A673 (cell line): ENCODE measurements around the gene MYBPHL. TPM values are rescaled to one million over a fixed set of nuclear protein-coding genes. Genes with fewer than 3 reads are reported as not detected.
A peak's percentile ranks its signal among the peaks of the same experiment; 100 is the strongest.

Experiments
- BruUV-seq: library from RNA; stranded (reverse); fragments of 400-500 nt; replicated peaks from 2 replicates; lab custom pipeline; 2021; lab: Mats Ljungman, UMichigan
- CTCF ChIA-PET: fragments of 300-600 bp; sonication (Branson Sonifier 250); formaldehyde crosslinking; loops from one replicate; lab custom pipeline; 2022; ENCODE audit warnings: antibody characterized with exemption; lab: Charles Lee
- POLR2A ChIA-PET: fragments of 300-600 bp; sonication (Branson Sonifier 250); formaldehyde crosslinking; loops from one replicate; lab custom pipeline; 2022; ENCODE audit warnings: antibody characterized with exemption; ENCODE audit not compliant: low non-redundant PET; lab: Charles Lee
- DNase-seq: peaks from one replicate; pipeline ENCODE4 v3.0.0-alpha.2; 2015; ENCODE audit warnings: low spot score
- H3K27ac ChIP-seq: fragments of 200-600 bp; sonication (generic); 2 replicates; pipeline ENCODE4 v1.5.1; 2016; ENCODE audit warnings: mixed run types, low read depth, mild to moderate bottlenecking, mixed read lengths, antibody characterized with exemption, low read length; ENCODE audit not compliant: poor library complexity, severe bottlenecking
- H3K27me3 ChIP-seq: fragments of 200-600 bp; sonication (generic); replicated peaks from 2 replicates; pipeline ENCODE4 v1.6.1; 2017; ENCODE audit warnings: mixed run types, low read depth, mild to moderate bottlenecking, mixed read lengths, antibody characterized with exemption, low read length; ENCODE audit not compliant: insufficient read depth, poor library complexity
- H3K36me3 ChIP-seq: fragments of 200-600 bp; sonication (generic); 2 replicates; pipeline ENCODE4 v1.6.1; 2016; ENCODE audit warnings: mixed run types, mild to moderate bottlenecking, mixed read lengths, antibody characterized with exemption, low read length; ENCODE audit not compliant: insufficient read depth, poor library complexity, severe bottlenecking
- H3K4me1 ChIP-seq: fragments of 200-600 bp; sonication (generic); 2 replicates; pipeline ENCODE4 v1.6.1; 2017; ENCODE audit warnings: mixed run types, mild to moderate bottlenecking, mixed read lengths, antibody characterized with exemption, low read length; ENCODE audit not compliant: insufficient read depth, poor library complexity, severe bottlenecking
- H3K4me3 ChIP-seq: fragments of 200-600 bp; sonication (generic); 2 replicates; pipeline ENCODE4 v1.5.1; 2016; ENCODE audit warnings: low read depth, mixed run types, mild to moderate bottlenecking, mixed read lengths, low read length; ENCODE audit not compliant: poor library complexity, severe bottlenecking
- H3K9me3 ChIP-seq: fragments of 200-600 bp; sonication (generic); 2 replicates; pipeline ENCODE4 v1.6.1; 2016; ENCODE audit warnings: mixed run types, low read depth, mild to moderate bottlenecking, mixed read lengths, antibody characterized with exemption, low read length; ENCODE audit not compliant: poor library complexity, severe bottlenecking
- CTCF ChIP-seq: fragments of 300-800, 200-600 bp; sonication (generic); conservative IDR thresholded peaks from 2 replicates; pipeline ENCODE4 v1.5.1; 2017; ENCODE audit warnings: low read depth, mild to moderate bottlenecking, antibody characterized with exemption, low read length, moderate library complexity, mixed read lengths
- EZH2 ChIP-seq: fragments of 200-600 bp; sonication (generic); IDR thresholded peaks from 2 replicates; pipeline ENCODE4 v1.6.1; 2017; ENCODE audit warnings: borderline replicate concordance, low read depth, mild to moderate bottlenecking, mixed read lengths, antibody characterized with exemption, low read length; ENCODE audit not compliant: poor library complexity, severe bottlenecking
- intact Hi-C: fragments of 100-400 bp; cut with micrococcal nuclease; formaldehyde crosslinking; loops from one replicate; pipeline ENCODE4 v1.10.0; 2022; ENCODE audit not compliant: unreplicated experiment
- total RNA-seq: library from RNA; stranded (reverse); gene quantifications from 2 replicates; pipeline ENCODE4 v1.2.3, GENCODE V29; 2021

Gene MYBPHL
- total RNA-seq, 1 experiment from 2014 or later: not detected

GRCh38 chr1:109312978-109313775, 6.4 kb upstream of the MYBPHL start:
- ChIA-PET POLR2A (no interaction called here), CTCF (interaction anchor here (0.7 kb wide), 1 partner anchor 112 kb away, joined by 4 read pairs; no protein-coding TSS in a partner anchor)
- TF ChIP-seq EZH2: no peak
- no peak for TF ChIP-seq CTCF
- intact Hi-C loops: no loop called here
- Histone ChIP-seq H3K4me3 (no peak overlapping the region), H3K36me3 (no peaks in the 10 kb centered on the region), H3K27me3 (no peaks in the 10 kb centered on the region), H3K9me3 (no peaks in the 10 kb centered on the region), H3K27ac (no peak overlapping the region), H3K4me1 (no peaks in the 10 kb centered on the region)
- TSS peak; percentile 26 for BruUV-seq
- DNase-seq: peak; percentile 35

- H3K27me3 ChIP-seq: no peaks in the 10 kb centered on the region
- TF ChIP-seq EZH2 (no peak), CTCF (no peak)
- H3K36me3 ChIP-seq: no peaks in the 10 kb centered on the region
- intact Hi-C loops: no loop called here
- ChIA-PET POLR2A (no interaction called here), CTCF (no interaction called here)
- no TSS peak for BruUV-seq
- H3K4me3 ChIP-seq: no peak overlapping the region
- H3K9me3 ChIP-seq: no peaks in the 10 kb centered on the region
- H3K27ac ChIP-seq: no peak overlapping the region
- H3K4me1 ChIP-seq: peaks cover 7% of the 10 kb centered on the region
- DNase-seq: no peak
These were observed 5.4 kb upstream of the MYBPHL start for GRCh38 chr1:109312246-109312645.

GRCh38 chr1:109309347-109309746, 2.5 kb upstream of the MYBPHL start:
- Histone ChIP-seq H3K27me3 (no peaks in the 10 kb centered on the region), H3K36me3 (no peaks in the 10 kb centered on the region), H3K4me3 (no peak overlapping the region), H3K27ac (no peak overlapping the region), H3K9me3 (no peaks in the 10 kb centered on the region), H3K4me1 (peaks cover 14% of the 10 kb centered on the region)
- ChIA-PET POLR2A (no interaction called here), CTCF (no interaction called here)
- intact Hi-C loops: no loop called here
- no peak for TF ChIP-seq CTCF
- TF ChIP-seq EZH2: no peak
- DNase-seq: no peak
- BruUV-seq: no TSS peak
